ENCODE measurements around the gene IL16. TPM values are rescaled to one million over a fixed set of nuclear protein-coding genes. Genes with fewer than 3 reads are reported as not detected.

The IL16 gene
- total and polyA plus RNA-seq, 4 donors = 1.9 to 6.9 (median 4.4) TPM

DNA sequence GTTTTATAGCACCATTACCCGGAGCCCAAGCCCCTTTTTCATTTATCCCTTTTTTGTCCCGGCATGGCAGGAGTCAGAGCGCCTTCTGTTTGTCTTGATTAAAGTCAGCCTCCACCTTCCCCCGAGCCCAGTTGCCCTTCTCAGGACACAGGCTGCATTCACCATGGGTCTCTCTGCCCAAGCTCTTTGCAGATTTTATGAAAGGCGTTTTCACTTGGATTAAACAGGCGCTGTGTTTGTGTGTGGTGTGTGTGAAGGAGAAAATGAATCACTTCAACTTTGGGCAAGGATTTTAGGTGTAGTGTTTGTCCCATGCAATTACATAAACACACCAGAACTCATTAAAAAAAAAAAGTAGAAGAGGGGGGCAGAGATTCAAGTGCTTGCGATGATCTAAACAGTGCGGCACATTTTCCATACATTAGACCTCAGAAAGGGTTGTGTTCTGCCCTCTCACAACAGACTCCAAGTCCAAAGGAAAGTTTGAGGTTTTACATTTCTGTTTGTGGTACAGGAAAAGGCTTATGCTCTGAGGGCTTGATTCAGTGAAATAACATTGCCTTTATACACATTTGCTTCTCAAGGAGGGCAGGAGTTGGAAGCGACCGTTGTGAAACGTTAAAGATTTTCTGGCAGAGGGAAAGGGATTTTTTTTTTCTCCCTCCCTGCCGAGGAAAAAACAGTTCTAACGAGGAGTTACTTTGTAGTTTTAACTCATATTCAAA is 14.5 kb upstream of the IL16 start:
- Histone ChIP-seq H3K4me1 (ENCODE audit: control insufficient read depth in 4 of 4, insufficient read depth in 4 of 4, low read length in 3 of 4) (no peaks in the 10 kb centered on the region), H3K27ac (ENCODE audit: low read depth in 1 of 2, low read length in 2 of 2) (no peak overlapping the region), H3K36me3 (ENCODE audit: control insufficient read depth in 4 of 4, insufficient read depth in 3 of 4, low read depth in 1 of 4, low read length in 3 of 4) (no peaks in the 10 kb centered on the region), H3K9ac (ENCODE audit: low read depth in 1 of 2, low read length in 2 of 2) (no peak overlapping the region), H3K9me3 (ENCODE audit: control insufficient read depth in 4 of 4, low read length in 3 of 4) (no peaks in the 10 kb centered on the region), H3K4me3 (ENCODE audit: low read depth in 1 of 3, low read length in 3 of 3) (no peak overlapping the region), H3K27me3 (ENCODE audit: control insufficient read depth in 4 of 4, insufficient read depth in 4 of 4, low read length in 3 of 4) (peaks cover 0 to 7% (median 0%) of the 10 kb centered on the region in 4 donors)
- WGBS = 50% methylated on average over 13 of the region's 13 CpGs
- no peak for DNase-seq (ENCODE audit: low spot score)
- no peak for TF ChIP-seq NR2F2 (IDR thresholded peaks at IDR 0.05)
- TF ChIP-seq, protein P1, sequence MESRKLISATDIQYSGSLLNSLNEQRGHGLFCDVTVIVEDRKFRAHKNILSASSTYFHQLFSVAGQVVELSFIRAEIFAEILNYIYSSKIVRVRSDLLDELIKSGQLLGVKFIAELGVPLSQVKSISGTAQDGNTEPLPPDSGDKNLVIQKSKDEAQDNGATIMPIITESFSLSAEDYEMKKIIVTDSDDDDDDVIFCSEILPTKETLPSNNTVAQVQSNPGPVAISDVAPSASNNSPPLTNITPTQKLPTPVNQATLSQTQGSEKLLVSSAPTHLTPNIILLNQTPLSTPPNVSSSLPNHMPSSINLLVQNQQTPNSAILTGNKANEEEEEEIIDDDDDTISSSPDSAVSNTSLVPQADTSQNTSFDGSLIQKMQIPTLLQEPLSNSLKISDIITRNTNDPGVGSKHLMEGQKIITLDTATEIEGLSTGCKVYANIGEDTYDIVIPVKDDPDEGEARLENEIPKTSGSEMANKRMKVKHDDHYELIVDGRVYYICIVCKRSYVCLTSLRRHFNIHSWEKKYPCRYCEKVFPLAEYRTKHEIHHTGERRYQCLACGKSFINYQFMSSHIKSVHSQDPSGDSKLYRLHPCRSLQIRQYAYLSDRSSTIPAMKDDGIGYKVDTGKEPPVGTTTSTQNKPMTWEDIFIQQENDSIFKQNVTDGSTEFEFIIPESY (IDR thresholded peaks at IDR 0.05) = no peak
- no peak for TF ChIP-seq EGR1 (IDR thresholded peaks at IDR 0.05; ENCODE audit: low read depth in 2 of 2)
- no peak for TF ChIP-seq RAD21 (IDR thresholded peaks at IDR 0.05)
- no peak for TF ChIP-seq YY1 (IDR thresholded peaks at IDR 0.05)
- TF ChIP-seq HNF4A (conservative IDR thresholded peaks at IDR 0.05) = no peak
- TF ChIP-seq, protein P2, sequence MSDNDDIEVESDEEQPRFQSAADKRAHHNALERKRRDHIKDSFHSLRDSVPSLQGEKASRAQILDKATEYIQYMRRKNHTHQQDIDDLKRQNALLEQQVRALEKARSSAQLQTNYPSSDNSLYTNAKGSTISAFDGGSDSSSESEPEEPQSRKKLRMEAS (IDR thresholded peaks at IDR 0.05) = no peak
- no peak for TF ChIP-seq HNF4G (IDR thresholded peaks at IDR 0.05)
- TF ChIP-seq, protein P3, sequence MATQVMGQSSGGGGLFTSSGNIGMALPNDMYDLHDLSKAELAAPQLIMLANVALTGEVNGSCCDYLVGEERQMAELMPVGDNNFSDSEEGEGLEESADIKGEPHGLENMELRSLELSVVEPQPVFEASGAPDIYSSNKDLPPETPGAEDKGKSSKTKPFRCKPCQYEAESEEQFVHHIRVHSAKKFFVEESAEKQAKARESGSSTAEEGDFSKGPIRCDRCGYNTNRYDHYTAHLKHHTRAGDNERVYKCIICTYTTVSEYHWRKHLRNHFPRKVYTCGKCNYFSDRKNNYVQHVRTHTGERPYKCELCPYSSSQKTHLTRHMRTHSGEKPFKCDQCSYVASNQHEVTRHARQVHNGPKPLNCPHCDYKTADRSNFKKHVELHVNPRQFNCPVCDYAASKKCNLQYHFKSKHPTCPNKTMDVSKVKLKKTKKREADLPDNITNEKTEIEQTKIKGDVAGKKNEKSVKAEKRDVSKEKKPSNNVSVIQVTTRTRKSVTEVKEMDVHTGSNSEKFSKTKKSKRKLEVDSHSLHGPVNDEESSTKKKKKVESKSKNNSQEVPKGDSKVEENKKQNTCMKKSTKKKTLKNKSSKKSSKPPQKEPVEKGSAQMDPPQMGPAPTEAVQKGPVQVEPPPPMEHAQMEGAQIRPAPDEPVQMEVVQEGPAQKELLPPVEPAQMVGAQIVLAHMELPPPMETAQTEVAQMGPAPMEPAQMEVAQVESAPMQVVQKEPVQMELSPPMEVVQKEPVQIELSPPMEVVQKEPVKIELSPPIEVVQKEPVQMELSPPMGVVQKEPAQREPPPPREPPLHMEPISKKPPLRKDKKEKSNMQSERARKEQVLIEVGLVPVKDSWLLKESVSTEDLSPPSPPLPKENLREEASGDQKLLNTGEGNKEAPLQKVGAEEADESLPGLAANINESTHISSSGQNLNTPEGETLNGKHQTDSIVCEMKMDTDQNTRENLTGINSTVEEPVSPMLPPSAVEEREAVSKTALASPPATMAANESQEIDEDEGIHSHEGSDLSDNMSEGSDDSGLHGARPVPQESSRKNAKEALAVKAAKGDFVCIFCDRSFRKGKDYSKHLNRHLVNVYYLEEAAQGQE (IDR thresholded peaks at IDR 0.05) = no peak
- TF ChIP-seq, protein P4, sequence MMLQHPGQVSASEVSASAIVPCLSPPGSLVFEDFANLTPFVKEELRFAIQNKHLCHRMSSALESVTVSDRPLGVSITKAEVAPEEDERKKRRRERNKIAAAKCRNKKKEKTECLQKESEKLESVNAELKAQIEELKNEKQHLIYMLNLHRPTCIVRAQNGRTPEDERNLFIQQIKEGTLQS (IDR thresholded peaks at IDR 0.05) = no peak
- TF ChIP-seq RXRA (IDR thresholded peaks at IDR 0.05) = no peak

DNA sequence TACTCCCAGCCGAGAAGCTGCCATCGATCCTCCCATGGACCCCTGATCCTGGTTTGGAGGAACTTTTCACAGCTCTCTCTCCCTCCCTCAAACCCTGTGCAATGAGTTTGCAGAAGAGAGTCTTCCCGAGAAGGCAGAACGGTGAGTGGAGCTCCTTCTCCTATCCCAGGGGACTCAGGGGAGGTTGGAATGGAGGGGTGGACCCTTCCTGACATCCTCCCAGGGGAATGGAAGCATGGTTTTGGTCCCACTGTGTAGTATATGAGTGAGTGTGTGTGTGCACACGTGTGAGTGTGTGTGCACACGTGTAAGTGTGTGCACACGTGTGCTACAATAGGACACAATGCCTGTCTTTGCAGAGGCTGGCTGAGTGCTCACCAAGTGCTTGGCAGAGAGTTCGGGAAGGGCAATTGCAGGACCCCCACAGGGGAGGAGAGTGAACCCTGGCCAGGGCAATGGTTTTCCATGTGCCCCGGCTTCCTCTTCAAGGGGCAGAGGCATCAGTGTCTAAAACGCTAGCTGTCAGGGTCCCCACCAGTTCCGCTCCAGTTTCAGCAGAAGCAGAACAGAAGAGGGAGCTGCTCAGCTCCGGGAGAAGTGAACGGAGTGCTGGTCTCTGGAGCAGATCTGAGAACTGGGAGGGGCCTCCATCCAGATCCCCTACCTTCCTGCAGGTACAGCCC is 13.8 kb upstream of the IL16 start:
- Histone ChIP-seq H3K4me3 (ENCODE audit: low read depth in 1 of 3, low read length in 3 of 3) (no peak overlapping the region), H3K27me3 (ENCODE audit: control insufficient read depth in 4 of 4, insufficient read depth in 4 of 4, low read length in 3 of 4) (peaks cover 0 to 7% (median 0%) of the 10 kb centered on the region in 4 donors), H3K36me3 (ENCODE audit: control insufficient read depth in 4 of 4, insufficient read depth in 3 of 4, low read depth in 1 of 4, low read length in 3 of 4) (no peaks in the 10 kb centered on the region), H3K9me3 (ENCODE audit: control insufficient read depth in 4 of 4, low read length in 3 of 4) (no peaks in the 10 kb centered on the region), H3K4me1 (ENCODE audit: control insufficient read depth in 4 of 4, insufficient read depth in 4 of 4, low read length in 3 of 4) (no peaks in the 10 kb centered on the region), H3K9ac (ENCODE audit: low read depth in 1 of 2, low read length in 2 of 2) (no peak overlapping the region), H3K27ac (ENCODE audit: low read depth in 1 of 2, low read length in 2 of 2) (no peak overlapping the region)
- no peak for DNase-seq (ENCODE audit: low spot score)
- WGBS = 44% methylated on average over 13 of the region's 13 CpGs
- TF ChIP-seq, protein P3 (IDR thresholded peaks at IDR 0.05) = no peak
- TF ChIP-seq, protein P5, sequence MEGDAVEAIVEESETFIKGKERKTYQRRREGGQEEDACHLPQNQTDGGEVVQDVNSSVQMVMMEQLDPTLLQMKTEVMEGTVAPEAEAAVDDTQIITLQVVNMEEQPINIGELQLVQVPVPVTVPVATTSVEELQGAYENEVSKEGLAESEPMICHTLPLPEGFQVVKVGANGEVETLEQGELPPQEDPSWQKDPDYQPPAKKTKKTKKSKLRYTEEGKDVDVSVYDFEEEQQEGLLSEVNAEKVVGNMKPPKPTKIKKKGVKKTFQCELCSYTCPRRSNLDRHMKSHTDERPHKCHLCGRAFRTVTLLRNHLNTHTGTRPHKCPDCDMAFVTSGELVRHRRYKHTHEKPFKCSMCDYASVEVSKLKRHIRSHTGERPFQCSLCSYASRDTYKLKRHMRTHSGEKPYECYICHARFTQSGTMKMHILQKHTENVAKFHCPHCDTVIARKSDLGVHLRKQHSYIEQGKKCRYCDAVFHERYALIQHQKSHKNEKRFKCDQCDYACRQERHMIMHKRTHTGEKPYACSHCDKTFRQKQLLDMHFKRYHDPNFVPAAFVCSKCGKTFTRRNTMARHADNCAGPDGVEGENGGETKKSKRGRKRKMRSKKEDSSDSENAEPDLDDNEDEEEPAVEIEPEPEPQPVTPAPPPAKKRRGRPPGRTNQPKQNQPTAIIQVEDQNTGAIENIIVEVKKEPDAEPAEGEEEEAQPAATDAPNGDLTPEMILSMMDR (IDR thresholded peaks at IDR 0.05; ENCODE audit: low read depth, low read length, missing input control) = no peak
- TF ChIP-seq SP1 (IDR thresholded peaks at IDR 0.05) (no peak), JUND (IDR thresholded peaks at IDR 0.05) (no peak), FOXA2 (IDR thresholded peaks at IDR 0.05) (no peak), HNF4G (IDR thresholded peaks at IDR 0.05) (no peak)
- TF ChIP-seq, protein P1 (IDR thresholded peaks at IDR 0.05) = no peak
- TF ChIP-seq, protein P2 (IDR thresholded peaks at IDR 0.05) = no peak
- TF ChIP-seq, protein P4 (IDR thresholded peaks at IDR 0.05) = no peak

Measured in liver (tissue), 9 donors.